GDM1 (cell line): Measurements from ENCODE around the gene LRIG2.
"Not testable (repeated sequence)": the region's sequence is repeated elsewhere in the genome, so short reads cannot be mapped to it uniquely, and the experiment has no call there.

ENCODE experiments used
- DNase-seq: peaks from one replicate; lab custom pipeline; 2025; lab: John Stamatoyannopoulos, UW

The LRIG2 gene

GRCh38 chr1:113063456-113063855 is 9.5 kb upstream of the LRIG2 start:
- DNase-seq = not testable (repeated sequence)

- DNase-seq = no peak
Observed at GRCh38 chr1:113072141-113072756, 749 bp upstream of the LRIG2 start.

GRCh38 chr1:113073479-113073950 is 517 bp downstream of the LRIG2 start:
- DNase-seq = no peak

GRCh38 chr1:113074237-113074636 is 1.2 kb downstream of the LRIG2 start:
- DNase-seq = no peak

DNA sequence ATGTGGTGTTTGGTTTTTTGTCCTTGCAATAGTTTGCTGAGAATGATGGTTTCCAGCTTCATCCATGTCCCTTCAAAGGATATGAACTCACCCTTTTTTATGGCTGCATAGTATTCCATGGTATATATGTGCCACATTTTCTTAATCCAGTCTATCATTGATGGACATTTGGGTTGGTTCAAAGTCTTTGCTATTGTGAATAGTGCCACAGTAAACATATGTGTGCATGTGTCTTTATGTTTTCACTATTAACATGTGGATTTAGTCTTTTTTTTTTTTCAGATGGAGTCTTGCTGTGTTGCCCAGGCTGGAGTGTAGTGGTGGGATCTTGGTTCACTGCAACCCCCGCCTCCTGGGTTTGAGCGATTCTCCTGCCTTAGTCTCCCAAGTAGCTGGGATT is 5.0 kb downstream of the LRIG2 start:
- not testable (repeated sequence) for DNase-seq

DNA sequence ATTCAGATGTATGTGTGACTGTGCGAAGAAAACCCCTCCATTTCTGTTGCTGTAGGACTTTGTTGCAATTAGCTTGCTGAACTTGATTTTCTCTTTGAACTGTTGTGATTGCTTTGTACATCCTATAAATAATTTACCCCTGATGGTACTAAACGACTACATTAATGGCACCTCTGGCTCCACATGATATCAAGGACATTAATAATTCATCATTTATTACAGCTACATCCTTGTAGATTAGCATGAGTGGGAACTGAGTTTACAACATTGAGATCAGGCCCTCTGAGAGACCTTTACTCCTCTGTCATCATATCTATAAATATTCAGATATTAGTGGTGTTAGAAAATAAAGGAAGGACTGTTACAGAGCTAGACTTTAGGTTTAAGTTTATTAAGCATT is 13.5 kb downstream of the LRIG2 start:
- DNase-seq = no peak

- no peak for DNase-seq
Observed at GRCh38 chr1:113088972-113089371, 16.0 kb downstream of the LRIG2 start.

DNA sequence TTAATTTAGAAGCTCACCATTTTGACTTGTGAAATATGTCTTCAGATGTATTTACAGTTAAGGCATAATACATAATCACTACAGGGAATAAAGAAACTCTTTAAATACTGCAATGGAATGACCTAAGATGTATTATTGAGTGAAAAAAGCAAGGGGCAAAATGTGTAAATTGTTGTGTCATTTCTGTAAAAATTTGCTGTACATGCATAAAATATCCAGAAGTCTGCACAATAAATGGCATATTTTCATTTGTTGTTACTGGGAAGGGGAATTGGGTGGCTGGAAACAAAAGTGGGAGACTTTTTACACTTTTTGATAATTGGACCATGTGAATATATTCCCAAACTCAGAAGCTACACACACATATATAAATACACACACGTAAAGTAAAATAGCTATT is 17.1 kb downstream of the LRIG2 start:
- DNase-seq = no peak

GRCh38 chr1:113091988-113092594 is 19.1 kb downstream of the LRIG2 start:
- DNase-seq = no peak

- no peak for DNase-seq
Observed at GRCh38 chr1:113094506-113094905, 21.5 kb downstream of the LRIG2 start.

- DNase-seq = no peak
Observed at GRCh38 chr1:113095790-113096455, 22.9 kb downstream of the LRIG2 start.

DNA sequence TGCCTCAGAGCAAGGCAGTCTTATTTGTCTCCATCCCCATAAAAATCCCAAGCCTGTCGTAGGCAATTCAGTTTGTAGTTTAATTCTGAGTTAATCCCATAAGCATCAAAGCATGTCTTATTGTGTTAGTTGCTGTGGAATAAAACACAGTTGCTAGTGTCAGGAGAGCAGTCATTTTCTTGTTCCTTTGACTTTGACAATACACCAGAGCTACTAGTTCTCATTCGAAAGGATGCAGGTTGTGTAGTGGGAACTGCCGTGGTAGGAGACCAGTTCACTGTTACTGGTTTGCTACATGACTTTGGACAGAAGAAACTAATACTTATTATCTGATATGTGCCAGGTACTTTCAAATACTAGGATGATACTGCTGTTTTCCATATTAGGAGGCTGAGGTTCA is 23.5 kb downstream of the LRIG2 start:
- no peak for DNase-seq

- DNase-seq = no peak
Observed at GRCh38 chr1:113101588-113101987, 28.6 kb downstream of the LRIG2 start.

DNA sequence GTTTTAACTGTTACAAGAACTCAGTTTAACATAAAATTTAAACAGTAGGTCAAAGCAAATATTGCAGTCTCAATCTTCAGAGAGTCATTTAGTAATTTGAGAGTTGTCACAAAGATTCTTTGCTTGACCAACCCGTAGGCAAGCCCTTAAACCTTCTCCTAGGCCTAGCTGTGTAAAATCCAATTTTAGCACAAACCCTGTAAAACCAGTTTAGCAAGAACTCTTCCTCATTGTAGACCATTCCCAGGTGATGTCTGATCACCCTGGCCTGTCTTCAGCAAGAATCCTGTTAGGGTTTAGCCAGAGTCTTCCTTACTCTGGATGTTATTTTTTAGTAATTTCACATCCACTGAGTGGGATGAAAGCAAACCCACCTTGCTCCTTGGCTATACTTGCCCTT is 30.1 kb downstream of the LRIG2 start:
- DNase-seq = no peak

GRCh38 chr1:113103977-113104376 is 31.0 kb downstream of the LRIG2 start:
- no peak for DNase-seq

GRCh38 chr1:113106910-113107309 is 33.9 kb downstream of the LRIG2 start:
- no peak for DNase-seq

GRCh38 chr1:113109908-113110554 is 37.0 kb downstream of the LRIG2 start:
- no peak for DNase-seq

DNA sequence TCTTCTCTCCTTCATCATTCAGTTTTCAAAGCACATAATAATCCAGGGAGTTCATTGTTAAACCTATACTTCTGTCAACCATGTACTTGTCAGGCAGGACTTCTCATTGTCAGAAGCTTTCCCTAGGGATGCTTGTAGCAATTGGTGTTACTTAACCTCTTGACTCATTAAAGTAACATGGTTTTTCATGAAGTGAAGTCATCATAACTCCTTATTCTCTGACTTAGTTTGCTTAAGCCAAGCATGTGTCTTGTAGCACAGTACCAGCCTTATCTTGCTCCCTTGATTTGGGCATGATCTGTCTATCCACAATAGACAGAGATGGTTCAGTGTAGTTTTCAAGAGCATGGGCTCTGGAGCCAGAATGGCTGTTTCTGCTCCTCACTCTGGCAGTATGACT is 45.3 kb downstream of the LRIG2 start:
- no peak for DNase-seq

DNA sequence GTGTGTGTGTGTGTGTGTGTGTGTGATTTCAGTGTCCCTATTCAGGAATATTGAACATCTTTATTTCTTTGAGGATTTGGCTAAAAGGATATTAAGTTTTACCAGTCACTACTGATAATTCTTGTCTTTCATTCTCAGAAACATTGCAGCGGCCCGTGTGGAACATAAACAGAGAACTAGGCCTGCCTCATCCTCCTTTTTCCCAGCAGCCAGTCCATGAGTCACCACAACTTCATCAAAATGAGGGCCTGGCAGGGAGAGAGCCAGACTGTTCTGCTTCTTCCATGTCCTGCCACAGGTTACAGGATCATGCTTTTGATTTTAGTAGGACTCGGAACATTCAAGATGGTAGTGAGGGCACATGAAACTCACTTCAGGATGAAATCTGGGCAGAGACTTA is 50.7 kb downstream of the LRIG2 start:
- no peak for DNase-seq

DNA sequence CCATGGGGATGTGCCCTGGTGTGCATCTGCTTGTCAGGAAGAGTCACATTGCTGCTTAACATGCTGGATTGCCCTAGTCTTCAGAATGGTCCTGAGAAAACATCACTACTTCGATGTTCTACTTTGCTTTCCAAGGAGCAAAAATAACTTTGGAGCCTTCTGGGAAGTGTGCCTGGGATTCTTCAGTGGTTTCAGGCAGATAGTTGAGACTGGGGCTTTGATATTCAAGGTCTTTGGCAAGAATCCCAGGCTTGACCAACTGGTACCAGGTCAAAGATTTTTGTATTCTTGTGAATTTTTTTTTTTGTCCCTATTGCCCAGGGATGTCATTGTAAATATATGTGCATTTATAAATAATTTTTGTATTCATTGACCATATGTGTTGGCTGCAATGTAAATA is 51.4 kb downstream of the LRIG2 start:
- no peak for DNase-seq

DNA sequence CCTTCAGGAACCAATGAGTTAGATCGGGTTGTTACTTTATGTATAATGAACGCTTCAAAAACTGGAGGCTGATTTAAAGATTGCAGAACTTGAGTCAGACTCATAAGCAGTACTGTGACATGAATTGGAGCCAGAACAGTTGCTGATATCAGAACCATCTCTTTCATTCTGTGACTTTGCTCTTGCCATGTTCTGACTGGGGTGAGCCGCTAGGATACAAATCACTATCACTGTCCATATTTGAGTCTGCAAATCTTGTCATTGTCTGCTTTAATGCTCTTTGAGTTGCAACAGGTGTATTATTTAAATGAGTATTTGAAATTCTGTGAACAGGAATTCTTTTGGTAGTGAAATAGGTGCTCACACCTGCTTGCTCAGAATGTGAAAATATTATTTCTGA is 52.5 kb downstream of the LRIG2 start:
- DNase-seq = no peak

GRCh38 chr1:113126207-113126606 is 53.2 kb downstream of the LRIG2 start:
- DNase-seq = no peak

- no peak for DNase-seq
Observed at GRCh38 chr1:113128116-113128515, 55.1 kb downstream of the LRIG2 start.
